Colonic mucosa (tissue), 4 donors: Measurements from ENCODE around the gene SCUBE1. TPM values are rescaled to one million over a fixed set of nuclear protein-coding genes. Genes with fewer than 3 reads are reported as not detected.

Experiments used
- DNase-seq: peaks from one replicate; pipeline ENCODE4 v3.0.0-alpha.2; 2020
- H3K27ac ChIP-seq: fragments of 200-600 bp; one replicate; pipeline ENCODE4 v1.8.0; 2021
- H3K27me3 ChIP-seq: fragments of 200-600 bp; one replicate; pipeline ENCODE4 v1.8.0; 2021
- H3K36me3 ChIP-seq: fragments of 200-600 bp; one replicate; pipeline ENCODE4 v1.8.0; 2021
- H3K4me1 ChIP-seq: fragments of 200-600 bp; one replicate; pipeline ENCODE4 v1.8.0; 2021; ENCODE audit warnings: mild to moderate bottlenecking
- H3K4me3 ChIP-seq: fragments of 200-600 bp; one replicate; pipeline ENCODE4 v1.8.0; 2021
- H3K9ac ChIP-seq, 2 donors: one replicate each; pipeline ENCODE4 v1.7.0; 2013; ENCODE audit warnings: control low read depth in 2 of 2, low read depth in 2 of 2, low read length in 2 of 2
- H3K9me3 ChIP-seq: fragments of 200-600 bp; one replicate; pipeline ENCODE4 v1.8.0; 2021
- intact Hi-C: fragments of 100-400 bp; cut with DNase I; formaldehyde crosslinking; loops from one replicate; pipeline ENCODE4 v1.14.1; 2022
- total RNA-seq, 2 donors: library from RNA; stranded (reverse); fragmentation: NEBNext Ultra II Directional in 1 of 2; extraction: Animal tissue kit (Norgen Biotek cat#: 25700) in 1 of 2; gene quantifications; one replicate each; pipeline ENCODE4 v1.2.1, GENCODE V29; 2021
- TF ChIP-seq, protein P1 (sequence below): fragments of 200-600 bp; IDR thresholded peaks from one replicate; pipeline ENCODE4 v1.8.0; 2022; ENCODE audit warnings: antibody characterized with exemption, mild to moderate bottlenecking
- donor health status: healthy.
- donor health status: DM: no; HTN: no; CAD: no.
- donor health status: DM: no; HTN: no; CAD: no.

SCUBE1 gene
- total RNA-seq, 2 donors from 2014 or later, result 1.7 to 5.6 TPM

DNA sequence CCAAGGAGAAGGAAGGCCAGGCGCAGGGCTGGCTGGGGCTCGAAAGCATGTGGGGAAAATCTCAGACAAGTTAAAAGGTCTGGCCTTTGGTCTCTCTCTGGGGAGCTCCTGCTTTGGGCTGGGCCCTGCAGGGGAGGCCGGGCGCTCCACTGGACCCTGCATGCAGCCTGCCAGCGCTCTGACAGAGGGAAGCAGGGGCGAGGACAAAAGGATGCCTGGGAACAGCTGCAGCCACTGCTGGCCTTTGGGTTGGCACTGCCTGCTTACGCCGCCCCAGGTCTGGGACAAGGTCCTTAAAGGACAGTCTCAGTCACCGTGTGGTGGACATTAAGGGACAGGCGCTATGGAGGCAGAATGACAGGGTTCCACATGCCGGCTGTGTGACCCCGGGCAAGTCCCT lies 99.8 kb downstream of the SCUBE1 start:
- TF ChIP-seq, protein P1, sequence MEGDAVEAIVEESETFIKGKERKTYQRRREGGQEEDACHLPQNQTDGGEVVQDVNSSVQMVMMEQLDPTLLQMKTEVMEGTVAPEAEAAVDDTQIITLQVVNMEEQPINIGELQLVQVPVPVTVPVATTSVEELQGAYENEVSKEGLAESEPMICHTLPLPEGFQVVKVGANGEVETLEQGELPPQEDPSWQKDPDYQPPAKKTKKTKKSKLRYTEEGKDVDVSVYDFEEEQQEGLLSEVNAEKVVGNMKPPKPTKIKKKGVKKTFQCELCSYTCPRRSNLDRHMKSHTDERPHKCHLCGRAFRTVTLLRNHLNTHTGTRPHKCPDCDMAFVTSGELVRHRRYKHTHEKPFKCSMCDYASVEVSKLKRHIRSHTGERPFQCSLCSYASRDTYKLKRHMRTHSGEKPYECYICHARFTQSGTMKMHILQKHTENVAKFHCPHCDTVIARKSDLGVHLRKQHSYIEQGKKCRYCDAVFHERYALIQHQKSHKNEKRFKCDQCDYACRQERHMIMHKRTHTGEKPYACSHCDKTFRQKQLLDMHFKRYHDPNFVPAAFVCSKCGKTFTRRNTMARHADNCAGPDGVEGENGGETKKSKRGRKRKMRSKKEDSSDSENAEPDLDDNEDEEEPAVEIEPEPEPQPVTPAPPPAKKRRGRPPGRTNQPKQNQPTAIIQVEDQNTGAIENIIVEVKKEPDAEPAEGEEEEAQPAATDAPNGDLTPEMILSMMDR, result no peak
- Histone ChIP-seq H3K36me3 (no peaks in the 10 kb centered on the region), H3K9ac (no peak overlapping the region), H3K27ac (no peak overlapping the region), H3K4me1 (no peaks in the 10 kb centered on the region), H3K4me3 (no peak overlapping the region), H3K9me3 (no peaks in the 10 kb centered on the region), H3K27me3 (no peaks in the 10 kb centered on the region)
- intact Hi-C loops, result no loop called here
- no peak for DNase-seq

DNA sequence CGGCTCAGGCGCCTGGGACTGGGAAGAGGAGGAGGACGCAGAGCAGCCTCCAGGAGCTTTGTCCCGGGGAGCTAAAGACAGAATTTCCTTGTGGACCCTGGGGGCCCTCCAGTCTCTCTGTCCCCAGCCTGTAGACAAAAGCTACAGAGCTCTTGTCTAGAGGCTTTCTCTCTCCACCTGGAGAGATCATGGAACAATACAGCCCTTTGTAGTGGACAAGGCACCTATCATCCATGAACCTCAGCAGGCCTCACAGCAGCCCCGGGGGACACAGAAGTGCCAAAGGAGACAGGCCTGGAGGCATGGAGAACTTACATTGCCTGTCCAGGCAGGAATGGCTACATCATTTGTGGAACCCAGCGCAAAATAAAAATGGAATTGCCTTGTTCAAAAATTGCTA lies 100.5 kb downstream of the SCUBE1 start:
- TF ChIP-seq, protein P1, result no peak
- H3K27me3 ChIP-seq, result no peaks in the 10 kb centered on the region
- DNase-seq, result no peak
- no peak overlapping the region for H3K27ac ChIP-seq
- intact Hi-C loops, result no loop called here
- H3K4me3 ChIP-seq, result no peak overlapping the region
- H3K36me3 ChIP-seq, result no peaks in the 10 kb centered on the region
- H3K4me1 ChIP-seq, result no peaks in the 10 kb centered on the region
- H3K9ac ChIP-seq, result no peak overlapping the region
- H3K9me3 ChIP-seq, result no peaks in the 10 kb centered on the region

DNA sequence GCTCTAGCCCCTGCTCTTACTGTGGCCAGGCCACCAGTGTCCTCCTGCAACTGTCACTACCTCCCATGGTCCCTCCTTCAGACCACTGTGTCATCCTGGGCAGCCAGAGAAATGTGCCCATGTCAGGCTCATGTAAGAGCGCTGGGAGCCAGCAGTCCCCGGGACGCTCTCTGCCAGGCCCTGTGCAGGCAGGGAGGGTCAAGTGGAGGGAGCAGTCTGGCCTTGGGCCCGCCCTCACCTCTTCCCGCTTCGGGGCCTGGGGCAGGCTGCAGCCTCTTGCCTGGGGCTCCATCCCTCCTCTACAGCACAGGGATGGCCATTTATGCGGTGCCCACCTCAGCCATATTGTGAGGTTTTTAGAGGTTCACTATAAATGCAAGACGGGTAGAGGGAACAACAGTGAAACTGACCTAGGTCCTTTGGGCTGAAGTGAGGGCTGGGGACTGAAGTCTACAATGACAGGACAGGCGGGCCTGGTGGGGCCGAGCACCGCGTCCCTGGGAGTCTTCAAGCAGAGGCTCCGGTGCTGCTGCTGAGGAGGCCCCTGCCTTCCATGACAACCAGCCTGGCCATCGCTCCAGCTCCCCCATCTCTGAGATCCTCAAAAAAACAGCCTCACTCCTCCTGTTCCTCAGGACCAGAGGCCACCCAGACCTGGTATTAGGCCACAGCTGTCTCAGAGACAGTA lies 101.3 kb downstream of the SCUBE1 start:
- H3K4me3 ChIP-seq, result no peak overlapping the region
- intact Hi-C loops, result no loop called here

DNA sequence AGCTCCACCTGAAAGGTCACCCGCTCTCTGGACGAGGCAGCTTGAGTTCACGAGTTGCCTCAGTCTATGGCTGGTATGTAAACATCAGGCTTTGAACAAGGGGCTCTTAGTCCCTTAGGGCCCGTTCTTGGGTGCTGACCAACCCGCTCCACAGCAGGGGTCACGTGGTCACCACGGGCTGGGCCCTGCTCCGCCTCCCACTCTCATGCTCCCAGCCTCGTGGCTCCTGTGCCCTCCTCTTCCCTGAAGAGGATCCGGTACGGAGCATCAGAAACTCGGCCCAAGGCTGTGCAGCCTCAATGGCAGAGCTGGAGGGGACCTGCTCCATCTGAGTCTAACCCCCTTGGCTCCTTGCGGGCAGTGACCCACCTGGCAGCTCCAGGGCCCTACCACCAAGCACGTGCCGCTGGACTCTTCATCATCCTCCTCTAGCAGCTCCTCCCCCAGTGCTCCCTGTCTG lies 102.0 kb downstream of the SCUBE1 start:
- H3K9me3 ChIP-seq, result no peaks in the 10 kb centered on the region
- H3K27ac ChIP-seq, result no peak overlapping the region
- H3K36me3 ChIP-seq, result no peaks in the 10 kb centered on the region
- no peaks in the 10 kb centered on the region for H3K27me3 ChIP-seq
- no peak for DNase-seq
- H3K9ac ChIP-seq, result no peak overlapping the region
- H3K4me1 ChIP-seq, result no peaks in the 10 kb centered on the region
- intact Hi-C loops, result no loop called here
- no peak overlapping the region for H3K4me3 ChIP-seq
- TF ChIP-seq, protein P1, result no peak

More for the DNA sequence above, 101.3 kb downstream of the SCUBE1 start:
- Histone ChIP-seq H3K4me1 (no peaks in the 10 kb centered on the region), H3K36me3 (no peaks in the 10 kb centered on the region), H3K9me3 (no peaks in the 10 kb centered on the region), H3K27ac (no peak overlapping the region), H3K27me3 (no peaks in the 10 kb centered on the region), H3K9ac (no peak overlapping the region)
- TF ChIP-seq, protein P1, result no peak
- DNase-seq, result no peak

DNA sequence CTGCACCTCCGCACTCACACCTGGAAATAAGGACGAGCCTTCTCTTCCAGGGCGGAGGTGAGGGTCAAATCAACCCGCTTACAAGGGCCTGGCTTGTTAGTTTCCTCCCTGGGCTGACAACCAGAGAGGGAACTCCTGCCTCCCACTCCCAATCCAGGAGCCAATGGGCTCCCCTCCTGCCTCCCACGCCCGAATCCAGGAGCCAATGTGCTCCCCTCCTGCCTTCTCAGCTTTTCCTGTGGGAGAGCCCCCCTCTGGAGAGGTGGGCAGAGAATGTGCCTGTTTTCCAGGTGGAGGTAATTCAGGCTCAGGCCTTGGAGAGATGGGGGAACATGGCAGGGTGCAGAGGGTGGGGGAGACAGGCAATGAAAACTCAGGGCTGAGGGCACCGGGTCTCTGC lies 102.6 kb downstream of the SCUBE1 start:
- H3K27ac ChIP-seq, result no peak overlapping the region
- H3K9ac ChIP-seq, result no peak overlapping the region
- H3K9me3 ChIP-seq, result no peaks in the 10 kb centered on the region
- H3K27me3 ChIP-seq, result no peaks in the 10 kb centered on the region
- TF ChIP-seq, protein P1, result no peak
- H3K4me3 ChIP-seq, result no peak overlapping the region
- intact Hi-C loops, result no loop called here
- H3K36me3 ChIP-seq, result no peaks in the 10 kb centered on the region
- DNase-seq, result no peak
- H3K4me1 ChIP-seq, result no peaks in the 10 kb centered on the region
